Esophagus squamous epithelium (tissue), 5 donors: ENCODE data around the gene SECISBP2L. TPM values are rescaled to one million over a fixed set of nuclear protein-coding genes. Genes with fewer than 3 reads are reported as not detected.
"Not testable (repeated sequence)": the region's sequence is repeated elsewhere in the genome, so short reads cannot be mapped to it uniquely, and the experiment has no call there.

ENCODE experiments used
- DNase-seq: peaks from one replicate; lab custom pipeline; 2025; lab: John Stamatoyannopoulos, UW
- H3K27ac ChIP-seq, 4 donors: fragments of 200-600 bp; sonication (generic); one replicate each; pipeline ENCODE4 v1.5.1; 2016 to 2019; ENCODE audit warnings: mild to moderate bottlenecking in 1 of 4
- H3K27me3 ChIP-seq, 4 donors: fragments of 200-600 bp; sonication (generic); 1 replicate in 3 of 4; 2 replicates in 1 of 4; pipeline versions ENCODE4 v1.5.1 to v1.6.0; 2017 to 2021; ENCODE audit warnings: antibody characterized with exemption in 1 of 4
- H3K36me3 ChIP-seq, 3 donors: fragments of 200-600 bp; sonication (generic); one replicate each; pipeline ENCODE4 v1.5.1; 2016 to 2019
- H3K4me1 ChIP-seq, 3 donors: fragments of 200-600 bp; sonication (generic); one replicate each; pipeline ENCODE4 v1.5.1; 2017 to 2019
- H3K4me3 ChIP-seq, 4 donors: fragments of 200-600 bp; sonication (generic); 1 replicate in 3 of 4; 2 replicates in 1 of 4; pipeline ENCODE4 v1.5.1; 2016 to 2019; ENCODE audit warnings: mild to moderate bottlenecking in 2 of 4, moderate library complexity in 1 of 4
- H3K9me3 ChIP-seq, 3 donors: fragments of 200-600 bp; sonication (generic); one replicate each; pipeline ENCODE4 v1.5.1; 2016 to 2019
- CTCF ChIP-seq, 6 experiments: fragments of 450-650 bp in 4 of 6; fragments of 200-600 bp in 2 of 6; sonication (generic) in 2 of 6; IDR thresholded peaks; one replicate each; pipeline ENCODE4 v1.5.1; 2016 to 2019; ENCODE audit warnings: antibody characterized with exemption in 6 of 6, mild to moderate bottlenecking in 4 of 6, moderate library complexity in 4 of 6
- POLR2A ChIP-seq, 4 donors: fragments of 450-650 bp; IDR thresholded peaks; one replicate each; pipeline ENCODE4 v1.6.1; 2017; ENCODE audit warnings: antibody characterized with exemption in 4 of 4, mild to moderate bottlenecking in 4 of 4, moderate library complexity in 3 of 4
- WGBS, 2 donors: methylation state at CpG; one replicate each; pipeline ENCODE4 v1.1.5; 2018; 5-methylcytosine and 5-hydroxymethylcytosine counted together
- intact Hi-C: fragments of 100-400 bp; cut with DNase I; formaldehyde crosslinking; loops from one replicate; pipeline ENCODE4 v1.15.0; 2022
- total RNA-seq, 4 donors: library from RNA; depleted of rRNA; stranded (reverse); fragments of >200 nt; gene quantifications; one replicate each; pipeline ENCODE4 v1.1.0, GENCODE V29; 2016
- donor health status: DM: yes; HTN: yes; CAD: no.

Gene SECISBP2L
- total RNA-seq, 4 donors from 2014 or later = 15.1 to 33.0 (median 20.3) TPM

- intact Hi-C loops = no loop called here
- 16 to 21% methylated on average over 11 to 15 of the region's 53 CpGs for WGBS, 2 donors
- peak overlapping the region in 3 of 4 donors; percentile 33 to 63 (median 55) for H3K27ac ChIP-seq
- H3K27me3 ChIP-seq = peaks cover 0 to 6% (median 0%) of the 10 kb centered on the region in 4 donors
- no peaks in the 10 kb centered on the region for H3K36me3 ChIP-seq
- no peak for DNase-seq
- no peak for TF ChIP-seq POLR2A (IDR thresholded peaks at IDR 0.05)
- TF ChIP-seq CTCF (IDR thresholded peaks at IDR 0.05) = peak; percentile 85 to 91 (median 88)
- peaks cover 0 to 23% (median 3%) of the 10 kb centered on the region in 3 donors for H3K4me1 ChIP-seq
- no peaks in the 10 kb centered on the region for H3K9me3 ChIP-seq
- peak overlapping the region; percentile 34 to 68 (median 52) for H3K4me3 ChIP-seq
Measured at GRCh38 chr15:48975472-48976419, 70.5 kb downstream of the SECISBP2L start.

DNA sequence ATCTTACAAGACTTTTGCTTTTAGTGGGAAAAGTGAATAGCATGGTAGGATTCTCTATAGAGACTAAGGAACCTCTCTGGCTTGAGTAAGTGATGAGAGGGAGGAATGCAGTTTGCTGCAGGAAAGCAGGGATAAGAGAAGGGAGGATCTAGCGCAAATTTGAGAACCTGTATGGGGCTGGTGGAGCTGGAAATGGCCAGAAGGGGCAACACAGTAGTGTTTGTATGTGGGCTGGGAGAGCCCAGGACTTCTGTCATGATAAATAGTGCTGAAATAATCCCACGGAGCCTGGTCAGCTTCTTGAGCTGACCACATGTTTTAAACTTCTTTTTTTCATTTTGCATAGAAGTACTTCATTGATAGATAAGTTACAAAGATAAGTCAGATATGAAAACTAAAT lies 71.4 kb downstream of the SECISBP2L start:
- no peaks in the 10 kb centered on the region for H3K9me3 ChIP-seq
- H3K4me1 ChIP-seq = peaks cover 0 to 23% (median 3%) of the 10 kb centered on the region in 3 donors
- no peak overlapping the region for H3K27ac ChIP-seq
- DNase-seq = no peak
- no peaks in the 10 kb centered on the region for H3K36me3 ChIP-seq
- H3K4me3 ChIP-seq = no peak overlapping the region
- H3K27me3 ChIP-seq = peaks cover 0 to 8% (median 0%) of the 10 kb centered on the region in 4 donors
- WGBS, 2 donors = 60 to 66% methylated on average over 2 of the region's 2 CpGs
- TF ChIP-seq CTCF (IDR thresholded peaks at IDR 0.05) = no peak
- no peak for TF ChIP-seq POLR2A (IDR thresholded peaks at IDR 0.05)
- intact Hi-C loops = no loop called here

DNA sequence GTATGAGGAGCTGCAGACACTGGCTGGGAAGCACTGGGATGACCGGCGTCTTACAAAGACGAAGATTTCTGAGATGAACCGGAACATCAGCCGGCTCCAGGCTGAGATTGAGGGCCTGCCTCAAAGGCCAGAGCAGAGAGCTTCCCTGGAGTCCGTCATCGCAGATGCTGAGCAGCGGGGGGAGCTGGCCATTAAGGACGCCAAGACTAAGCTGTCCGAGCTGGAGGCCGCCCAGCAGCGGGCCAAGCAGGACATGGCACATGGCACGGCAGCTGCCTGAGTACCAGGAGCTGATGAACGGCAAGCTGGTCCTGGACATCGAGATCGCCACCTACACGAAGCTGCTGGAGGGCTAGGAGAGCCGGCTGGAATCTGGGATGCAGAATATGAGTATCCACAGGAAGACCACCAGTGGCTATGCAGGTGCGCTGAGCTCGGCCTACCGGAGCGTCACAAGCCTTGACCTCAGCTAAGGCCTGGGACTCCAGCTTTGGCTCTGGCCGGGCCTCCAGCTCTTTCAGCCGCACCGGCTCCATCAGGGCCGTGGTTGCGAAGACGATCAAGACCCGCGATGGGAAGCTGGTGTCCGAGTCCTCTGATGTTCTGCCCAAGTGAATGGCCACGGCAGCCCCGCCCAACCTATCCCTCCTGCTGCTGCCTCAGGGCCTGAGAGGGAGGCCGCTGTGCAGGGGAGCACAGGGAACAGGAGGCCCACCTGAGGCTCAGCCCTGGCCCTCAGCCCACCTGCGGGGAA lies 73.3 kb downstream of the SECISBP2L start:
- TF ChIP-seq CTCF (IDR thresholded peaks at IDR 0.05) = no peak
- no peak for TF ChIP-seq POLR2A (IDR thresholded peaks at IDR 0.05)

DNA sequence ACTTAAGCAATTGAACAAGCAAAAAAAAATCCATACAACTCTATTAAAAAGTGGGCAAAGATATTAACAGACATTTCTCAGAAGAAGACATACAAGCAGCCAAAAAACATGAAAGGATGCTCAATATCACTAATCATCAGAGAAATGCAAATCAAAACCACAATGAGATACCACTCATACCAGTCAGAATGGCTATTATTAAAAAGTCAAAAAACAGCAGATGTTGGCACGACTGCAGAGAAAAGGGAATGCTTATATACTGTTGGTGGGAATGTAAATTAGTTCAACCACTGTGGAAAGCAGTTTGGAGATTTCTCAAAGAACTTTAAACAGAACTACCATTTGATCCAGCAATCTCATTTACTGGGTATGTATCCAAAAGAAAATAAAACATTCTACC lies 75.3 kb downstream of the SECISBP2L start:
- Histone ChIP-seq H3K27me3 (peaks cover 0 to 16% (median 0%) of the 10 kb centered on the region in 4 donors), H3K4me1 (peaks cover 0 to 11% (median 3%) of the 10 kb centered on the region in 3 donors)
- H3K9me3 ChIP-seq, H3K4me3 ChIP-seq, H3K27ac ChIP-seq, intact Hi-C loops, H3K36me3 ChIP-seq, DNase-seq: not testable (repeated sequence)
- 28 to 67% methylated on average over 1 of the region's 1 CpG for WGBS, 2 donors

More for the DNA sequence above, 73.3 kb downstream of the SECISBP2L start:
- H3K9me3 ChIP-seq = no peaks in the 10 kb centered on the region
- peaks cover 0 to 14% (median 0%) of the 10 kb centered on the region in 4 donors for H3K27me3 ChIP-seq
- no peak overlapping the region for H3K4me3 ChIP-seq
- intact Hi-C loops = no loop called here
- peaks cover 0 to 15% (median 3%) of the 10 kb centered on the region in 3 donors for H3K4me1 ChIP-seq
- no peak for DNase-seq
- no peaks in the 10 kb centered on the region for H3K36me3 ChIP-seq
- H3K27ac ChIP-seq = no peak overlapping the region
- 96 to 97% methylated on average over 16 to 17 of the region's 35 CpGs for WGBS, 2 donors

DNA sequence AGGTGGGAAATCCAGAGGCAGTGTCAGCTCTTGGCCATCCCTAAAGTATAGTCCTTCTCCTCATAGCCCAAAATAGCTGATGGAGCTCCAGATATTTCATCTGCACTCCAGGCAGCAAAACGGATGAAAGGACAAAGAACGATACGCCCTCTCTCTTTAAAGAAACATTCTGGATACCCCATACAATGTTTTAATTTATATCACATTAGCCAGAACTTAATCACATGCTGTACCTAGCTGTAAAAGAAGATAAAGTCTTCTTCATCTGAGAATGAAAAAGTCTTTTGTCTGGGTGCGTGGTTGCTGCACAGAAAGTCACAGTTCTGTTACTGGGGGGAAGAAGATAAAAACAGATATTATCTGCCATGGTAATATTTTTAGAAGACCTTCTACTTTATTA lies 78.2 kb downstream of the SECISBP2L start:
- Histone ChIP-seq H3K27me3 (peaks cover 0 to 40% (median 0%) of the 10 kb centered on the region in 4 donors), H3K9me3 (no peaks in the 10 kb centered on the region), H3K4me3 (no peak overlapping the region), H3K36me3 (no peaks in the 10 kb centered on the region), H3K4me1 (peaks cover 7 to 14% (median 12%) of the 10 kb centered on the region in 3 donors), H3K27ac (no peak overlapping the region)
- WGBS, 2 donors = 86 to 88% methylated on average over 4 of the region's 4 CpGs
- no peak for DNase-seq
- no peak for TF ChIP-seq CTCF (IDR thresholded peaks at IDR 0.05)
- intact Hi-C loops = no loop called here
